GM12878 (cell line): ENCODE measurements around the gene FOXR2. TPM values are rescaled to one million over a fixed set of nuclear protein-coding genes. Genes with fewer than 3 reads are reported as not detected.

Source experiments
- ATAC-seq: fragments of 200-7000 bp; cut with Tn5 transposase; 3 replicates; pipeline ENCODE4 v1.9.1; 2020; ENCODE audit warnings: mild to moderate bottlenecking, moderate library complexity
- BruUV-seq: library from RNA; stranded (reverse); fragments of 400-500 nt; replicated peaks from 2 replicates; lab custom pipeline; 2021; lab: Mats Ljungman, UMichigan
- CTCF ChIA-PET: fragments of 300-600 bp; sonication (Branson Sonifier 250); formaldehyde crosslinking; extraction: SDS; loops from one replicate; lab custom pipeline; 2021; ENCODE audit warnings: inconsistent platforms; lab: Yijun Ruan, JAX
- POLR2A ChIA-PET: fragments of 350-600 bp; formaldehyde crosslinking; extraction: SDS; loops from one replicate; lab custom pipeline; 2021; ENCODE audit warnings: inconsistent platforms; lab: Charles Lee
- RAD21 ChIA-PET: fragments of 300-600 bp; sonication (Branson Sonifier 250); formaldehyde crosslinking; loops from one replicate; lab custom pipeline; 2023; ENCODE audit warnings: antibody characterized with exemption; ENCODE audit not compliant: unreplicated experiment; lab: Charles Lee
- SMC1A ChIA-PET: fragments of 300-600 bp; sonication (Branson Sonifier 250); formaldehyde crosslinking; loops from one replicate; lab custom pipeline; 2023; ENCODE audit not compliant: unreplicated experiment, uncharacterized antibody; lab: Charles Lee
- DNase-seq: peaks from one replicate; pipeline ENCODE4 v3.0.0-alpha.2; 2011; ENCODE audit warnings: low read depth, low spot score
- FAIRE-seq: peaks from 3 replicates; lab custom pipeline; 2011; peaks lifted over from hg19 to GRCh38; lab: Jason Lieb, UNC
- H2AFZ ChIP-seq: 2 replicates; pipeline ENCODE4 v1.6.0; 2011; ENCODE audit warnings: low read depth, low read length, control low read depth; ENCODE audit not compliant: control insufficient read depth
- H3K27ac ChIP-seq: 2 replicates; pipeline ENCODE4 v1.5.1; 2011; ENCODE audit warnings: control low read depth; ENCODE audit not compliant: control insufficient read depth, insufficient read depth
- H3K27me3 ChIP-seq, 2 experiments: replicated peaks in 1 of 2; 2 replicates each; pipeline versions ENCODE4 v1.6.0 to v1.6.1; 2011; ENCODE audit warnings: low read length in 1 of 2; ENCODE audit not compliant: control insufficient read depth in 2 of 2, insufficient read depth in 2 of 2
- H3K36me3 ChIP-seq, 2 experiments: 2 replicates each; pipeline ENCODE4 v1.5.1; 2011; ENCODE audit warnings: low read length in 1 of 2; ENCODE audit not compliant: control insufficient read depth in 2 of 2, insufficient read depth in 2 of 2
- H3K4me1 ChIP-seq: 2 replicates; pipeline ENCODE4 v1.6.1; 2011; ENCODE audit warnings: mild to moderate bottlenecking, low read length, moderate library complexity, mixed read lengths; ENCODE audit not compliant: control insufficient read depth, insufficient read depth
- H3K4me2 ChIP-seq: 2 replicates; pipeline ENCODE4 v1.6.0; 2011; ENCODE audit warnings: control low read depth; ENCODE audit not compliant: control insufficient read depth, insufficient read depth
- H3K4me3 ChIP-seq: fragments of 200-600 bp; sonication (generic); 2 replicates; pipeline ENCODE4 v1.5.1; 2016
- H3K79me2 ChIP-seq: 2 replicates; pipeline ENCODE4 v1.6.0; 2011; ENCODE audit warnings: low read length; ENCODE audit not compliant: control insufficient read depth, insufficient read depth
- H3K9ac ChIP-seq: 2 replicates; pipeline ENCODE4 v1.8.0; 2011; ENCODE audit warnings: low read length, control low read depth, mixed read lengths; ENCODE audit not compliant: control insufficient read depth, insufficient read depth
- H3K9me3 ChIP-seq: replicated peaks from 3 replicates; pipeline ENCODE4 v1.5.1; 2011; ENCODE audit warnings: mild to moderate bottlenecking, low read length; ENCODE audit not compliant: control insufficient read depth, insufficient read depth
- H4K20me1 ChIP-seq: 2 replicates; pipeline ENCODE4 v1.6.0; 2011; ENCODE audit not compliant: control insufficient read depth, insufficient read depth
- BRCA1 ChIP-seq: IDR thresholded peaks from 2 replicates; pipeline ENCODE4 v1.6.1; 2011; ENCODE audit warnings: low read depth, low read length, improper control_type of control experiment
- EZH2 ChIP-seq: IDR thresholded peaks from 2 replicates; pipeline ENCODE4 v1.6.1; 2012; ENCODE audit warnings: low read depth, mild to moderate bottlenecking, control low read depth, inconsistent platforms, low read length, borderline replicate concordance; ENCODE audit not compliant: control insufficient read depth
- KLF5 ChIP-seq: fragments of 450-650 bp; IDR thresholded peaks from 2 replicates; pipeline ENCODE4 v1.6.1; 2014; ENCODE audit warnings: mild to moderate bottlenecking; ENCODE audit not compliant: partially characterized antibody
- RFX5 ChIP-seq: IDR thresholded peaks from 2 replicates; pipeline ENCODE4 v1.6.1; 2011; ENCODE audit warnings: low read depth, low read length, improper control_type of control experiment
- ZBTB33 ChIP-seq: fragments of 450-650 bp; IDR thresholded peaks from 2 replicates; pipeline ENCODE4 v1.6.1; 2017; ENCODE audit warnings: mild to moderate bottlenecking
- WGBS: methylation state at CpG from one replicate; pipeline ENCODE4 v1.1.6; 2016; ENCODE audit warnings: low lambda C conversion rate; ENCODE audit not compliant: insufficient replicate concordance, insufficient coverage; ENCODE audit errors: missing lambda C conversion rate; 5-methylcytosine and 5-hydroxymethylcytosine counted together
- in situ Hi-C: fragments of 300-500 bp; cut with MboI; formaldehyde crosslinking; loops from 9 replicates; pipeline ENCODE4 v1.14.3; 2018; ENCODE audit warnings: mixed read lengths
- intact Hi-C: fragments of 100-400 bp; cut with micrococcal nuclease; formaldehyde crosslinking; loops from one replicate; pipeline ENCODE4 v1.14.2; 2022; ENCODE audit not compliant: unreplicated experiment
- polyA plus RNA-seq, 11 experiments: library from polyadenylated mRNA; depleted of rRNA in 4 of 11; unstranded in 6 of 11; stranded (reverse) in 5 of 11; fragments of >200 nt; fragmentation: Nextera tagmentation in 4 of 11; fragmentation: Illumina TruSeq in 1 of 11; extraction: Ambion mirVana in 4 of 11; extraction: Trizol in 1 of 11; gene quantifications; 1 replicate in 1 of 11; 2 replicates in 10 of 11; pipeline versions ENCODE4 v1.2.1 to v1.2.3, GENCODE V29; 2011 to 2016; ENCODE audit warnings: inconsistent platforms in 2 of 11, missing spikeins in 2 of 11, low read depth in 1 of 11
- total RNA-seq, 4 experiments: library from RNA; depleted of rRNA in 3 of 4; stranded (reverse); fragments of >200 nt in 3 of 4; fragmentation: Illumina TruSeq in 1 of 4; extraction: Trizol in 1 of 4; gene quantifications; 2 replicates each; pipeline versions ENCODE4 v1.2.1 to v1.2.3, GENCODE V29; 2013 to 2021
- TF ChIP-seq, protein P1 (sequence below): fragments of 450-650 bp; formaldehyde crosslinking; IDR thresholded peaks from 2 replicates; pipeline ENCODE4 v1.5.0; 2022; ENCODE audit warnings: mild to moderate bottlenecking, missing genetic modification characterization
- TF ChIP-seq, protein P2 (sequence below): IDR thresholded peaks from 2 replicates; pipeline ENCODE4 v1.6.1; 2012; ENCODE audit warnings: improper control_type of control experiment, low read depth, low read length; ENCODE audit not compliant: insufficient replicate concordance

FOXR2 gene
- total and polyA plus RNA-seq, 10 of the 15 experiments (the other 5 are each of a cell fraction or from before 2014, with no cell fraction given): not detected

DNA sequence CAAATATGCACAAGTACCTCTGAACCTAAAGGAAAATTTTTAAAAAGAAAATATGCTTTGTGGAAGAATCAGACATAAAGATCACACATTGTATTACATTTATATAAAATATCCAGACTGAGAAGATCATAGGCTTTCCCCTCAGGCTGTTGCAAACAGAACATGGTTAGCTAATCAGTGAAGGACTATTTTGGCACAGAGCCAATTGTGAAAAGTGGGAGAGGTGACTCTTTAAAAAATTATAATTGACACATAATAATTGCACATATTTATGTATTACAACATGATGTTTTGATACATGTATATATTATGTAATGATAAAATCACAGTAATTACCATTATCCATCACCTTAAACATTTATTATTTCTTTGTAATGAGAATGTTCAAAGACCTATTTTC is 44.1 kb upstream of the FOXR2 start (continued):
- TF ChIP-seq, protein P1, sequence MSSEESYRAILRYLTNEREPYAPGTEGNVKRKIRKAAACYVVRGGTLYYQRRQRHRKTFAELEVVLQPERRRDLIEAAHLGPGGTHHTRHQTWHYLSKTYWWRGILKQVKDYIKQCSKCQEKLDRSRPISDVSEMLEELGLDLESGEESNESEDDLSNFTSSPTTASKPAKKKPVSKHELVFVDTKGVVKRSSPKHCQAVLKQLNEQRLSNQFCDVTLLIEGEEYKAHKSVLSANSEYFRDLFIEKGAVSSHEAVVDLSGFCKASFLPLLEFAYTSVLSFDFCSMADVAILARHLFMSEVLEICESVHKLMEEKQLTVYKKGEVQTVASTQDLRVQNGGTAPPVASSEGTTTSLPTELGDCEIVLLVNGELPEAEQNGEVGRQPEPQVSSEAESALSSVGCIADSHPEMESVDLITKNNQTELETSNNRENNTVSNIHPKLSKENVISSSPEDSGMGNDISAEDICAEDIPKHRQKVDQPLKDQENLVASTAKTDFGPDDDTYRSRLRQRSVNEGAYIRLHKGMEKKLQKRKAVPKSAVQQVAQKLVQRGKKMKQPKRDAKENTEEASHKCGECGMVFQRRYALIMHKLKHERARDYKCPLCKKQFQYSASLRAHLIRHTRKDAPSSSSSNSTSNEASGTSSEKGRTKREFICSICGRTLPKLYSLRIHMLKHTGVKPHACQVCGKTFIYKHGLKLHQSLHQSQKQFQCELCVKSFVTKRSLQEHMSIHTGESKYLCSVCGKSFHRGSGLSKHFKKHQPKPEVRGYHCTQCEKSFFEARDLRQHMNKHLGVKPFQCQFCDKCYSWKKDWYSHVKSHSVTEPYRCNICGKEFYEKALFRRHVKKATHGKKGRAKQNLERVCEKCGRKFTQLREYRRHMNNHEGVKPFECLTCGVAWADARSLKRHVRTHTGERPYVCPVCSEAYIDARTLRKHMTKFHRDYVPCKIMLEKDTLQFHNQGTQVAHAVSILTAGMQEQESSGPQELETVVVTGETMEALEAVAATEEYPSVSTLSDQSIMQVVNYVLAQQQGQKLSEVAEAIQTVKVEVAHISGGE (CRISPR knock-in tag): no peak
- no peak for TF ChIP-seq BRCA1

GRCh38 chrX:55582447-55582846 is 40.8 kb upstream of the FOXR2 start:
- WGBS: 0% methylated on average over 1 of the region's 1 CpG
- no peaks in the 10 kb centered on the region for H3K79me2 ChIP-seq
- H3K4me2 ChIP-seq: no peak overlapping the region
- FAIRE-seq: no peak
- no TSS peak for BruUV-seq
- no peaks in the 10 kb centered on the region for H3K27me3 ChIP-seq
- no peak overlapping the region for H2AFZ ChIP-seq
- H3K27ac ChIP-seq: no peak overlapping the region
- no peaks in the 10 kb centered on the region for H3K36me3 ChIP-seq
- H3K9me3 ChIP-seq: no peaks in the 10 kb centered on the region
- intact Hi-C loops: no loop called here
- no peak for DNase-seq
- no peaks in the 10 kb centered on the region for H3K4me1 ChIP-seq
- ChIA-PET CTCF (no interaction called here), POLR2A (no interaction called here), RAD21 (no interaction called here), SMC1A (no interaction called here)
- H3K4me3 ChIP-seq: no peak overlapping the region
- ATAC-seq: no peak
- no peak overlapping the region for H3K9ac ChIP-seq
- H4K20me1 ChIP-seq: no peaks in the 10 kb centered on the region
- in situ Hi-C loops: no loop called here
- TF ChIP-seq KLF5 (no peak), RFX5 (no peak), EZH2 (no peak), ZBTB33 (no peak)
- TF ChIP-seq, protein P1 (CRISPR knock-in tag): no peak
- TF ChIP-seq, protein P2, sequence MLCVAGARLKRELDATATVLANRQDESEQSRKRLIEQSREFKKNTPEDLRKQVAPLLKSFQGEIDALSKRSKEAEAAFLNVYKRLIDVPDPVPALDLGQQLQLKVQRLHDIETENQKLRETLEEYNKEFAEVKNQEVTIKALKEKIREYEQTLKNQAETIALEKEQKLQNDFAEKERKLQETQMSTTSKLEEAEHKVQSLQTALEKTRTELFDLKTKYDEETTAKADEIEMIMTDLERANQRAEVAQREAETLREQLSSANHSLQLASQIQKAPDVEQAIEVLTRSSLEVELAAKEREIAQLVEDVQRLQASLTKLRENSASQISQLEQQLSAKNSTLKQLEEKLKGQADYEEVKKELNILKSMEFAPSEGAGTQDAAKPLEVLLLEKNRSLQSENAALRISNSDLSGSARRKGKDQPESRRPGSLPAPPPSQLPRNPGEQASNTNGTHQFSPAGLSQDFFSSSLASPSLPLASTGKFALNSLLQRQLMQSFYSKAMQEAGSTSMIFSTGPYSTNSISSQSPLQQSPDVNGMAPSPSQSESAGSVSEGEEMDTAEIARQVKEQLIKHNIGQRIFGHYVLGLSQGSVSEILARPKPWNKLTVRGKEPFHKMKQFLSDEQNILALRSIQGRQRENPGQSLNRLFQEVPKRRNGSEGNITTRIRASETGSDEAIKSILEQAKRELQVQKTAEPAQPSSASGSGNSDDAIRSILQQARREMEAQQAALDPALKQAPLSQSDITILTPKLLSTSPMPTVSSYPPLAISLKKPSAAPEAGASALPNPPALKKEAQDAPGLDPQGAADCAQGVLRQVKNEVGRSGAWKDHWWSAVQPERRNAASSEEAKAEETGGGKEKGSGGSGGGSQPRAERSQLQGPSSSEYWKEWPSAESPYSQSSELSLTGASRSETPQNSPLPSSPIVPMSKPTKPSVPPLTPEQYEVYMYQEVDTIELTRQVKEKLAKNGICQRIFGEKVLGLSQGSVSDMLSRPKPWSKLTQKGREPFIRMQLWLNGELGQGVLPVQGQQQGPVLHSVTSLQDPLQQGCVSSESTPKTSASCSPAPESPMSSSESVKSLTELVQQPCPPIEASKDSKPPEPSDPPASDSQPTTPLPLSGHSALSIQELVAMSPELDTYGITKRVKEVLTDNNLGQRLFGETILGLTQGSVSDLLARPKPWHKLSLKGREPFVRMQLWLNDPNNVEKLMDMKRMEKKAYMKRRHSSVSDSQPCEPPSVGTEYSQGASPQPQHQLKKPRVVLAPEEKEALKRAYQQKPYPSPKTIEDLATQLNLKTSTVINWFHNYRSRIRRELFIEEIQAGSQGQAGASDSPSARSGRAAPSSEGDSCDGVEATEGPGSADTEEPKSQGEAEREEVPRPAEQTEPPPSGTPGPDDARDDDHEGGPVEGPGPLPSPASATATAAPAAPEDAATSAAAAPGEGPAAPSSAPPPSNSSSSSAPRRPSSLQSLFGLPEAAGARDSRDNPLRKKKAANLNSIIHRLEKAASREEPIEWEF: no peak
